ENCODE data around the gene RNF222.

RNF222 gene, protein sequence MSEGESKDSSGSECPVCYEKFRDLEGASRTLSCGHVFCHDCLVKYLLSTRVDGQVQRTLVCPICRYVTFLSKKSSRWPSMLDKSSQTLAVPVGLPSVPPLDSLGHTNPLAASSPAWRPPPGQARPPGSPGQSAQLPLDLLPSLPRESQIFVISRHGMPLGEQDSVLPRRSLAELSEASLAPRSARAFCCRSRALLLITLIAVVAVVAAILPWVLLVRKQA

DNA sequence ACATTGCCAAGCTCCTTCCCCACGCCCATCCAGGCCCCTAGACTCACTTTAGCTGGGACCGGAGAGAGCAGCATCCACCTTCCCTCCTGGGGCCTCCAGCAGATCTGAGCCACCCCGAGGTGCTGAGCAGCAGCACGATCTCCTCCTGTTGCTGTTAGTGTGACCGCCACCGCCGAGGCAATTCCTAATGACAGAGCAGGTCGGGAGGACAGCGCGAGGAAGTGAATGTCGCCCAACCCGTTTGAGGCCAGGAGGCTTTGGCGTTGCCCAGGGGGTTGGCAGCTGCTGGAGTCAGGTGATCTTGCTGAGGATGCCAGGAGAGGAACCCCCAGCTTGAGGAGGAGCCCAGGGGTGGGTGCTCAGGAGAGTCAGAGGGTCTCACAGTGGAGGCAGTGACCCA lies at the start of gene RNF222:
TSS of gene RNF222 (minus strand) at position 192 of the 400 bp plus-strand sequence. CDS start 4,366 bp downstream, outside the sequence.
- no peak for DNase-seq (ENCODE audit: extremely low read depth in 1 of 2, low read depth in 1 of 2)

DNA sequence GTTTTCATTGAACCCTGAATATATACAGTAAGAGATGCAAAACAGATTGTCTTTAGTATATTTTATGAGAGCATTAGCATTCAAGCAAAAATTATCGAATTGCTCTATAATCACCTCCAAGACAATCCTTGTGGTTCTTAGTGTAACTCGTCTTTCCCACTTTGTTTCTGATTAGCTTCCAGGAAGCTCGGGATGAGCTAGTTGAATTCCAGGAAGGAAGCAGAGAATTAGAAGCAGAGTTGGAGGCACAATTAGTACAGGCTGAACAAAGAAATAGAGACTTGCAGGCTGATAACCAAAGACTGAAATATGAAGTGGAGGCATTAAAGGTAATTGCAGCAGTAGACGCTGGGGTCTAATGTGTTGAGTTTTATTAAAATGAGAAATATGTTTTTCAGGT lies 47.9 kb upstream of the RNF222 start:
- DNase-seq (ENCODE audit: extremely low read depth in 1 of 2, low read depth in 1 of 2): no peak

DNA sequence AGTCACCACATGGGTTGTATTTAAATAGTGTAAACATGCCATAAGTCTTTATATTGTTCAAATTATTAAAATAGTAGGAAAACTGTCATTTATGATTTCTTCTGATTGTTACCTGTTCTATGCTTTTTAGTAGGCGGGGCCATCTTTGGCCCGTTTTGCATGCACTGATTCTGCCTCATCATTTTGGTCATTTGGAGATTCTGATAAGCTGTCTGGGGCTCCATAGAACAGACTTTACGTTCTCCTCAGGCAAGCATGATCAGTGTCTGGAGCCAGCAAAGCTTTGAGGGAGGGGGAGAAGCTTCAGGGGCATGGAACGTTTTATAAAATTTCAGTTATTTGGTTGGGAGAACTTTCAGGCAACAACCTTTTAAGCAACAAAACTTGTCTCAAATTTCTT lies 46.9 kb upstream of the RNF222 start:
- DNase-seq (ENCODE audit: extremely low read depth in 1 of 2, low read depth in 1 of 2): no peak

DNA sequence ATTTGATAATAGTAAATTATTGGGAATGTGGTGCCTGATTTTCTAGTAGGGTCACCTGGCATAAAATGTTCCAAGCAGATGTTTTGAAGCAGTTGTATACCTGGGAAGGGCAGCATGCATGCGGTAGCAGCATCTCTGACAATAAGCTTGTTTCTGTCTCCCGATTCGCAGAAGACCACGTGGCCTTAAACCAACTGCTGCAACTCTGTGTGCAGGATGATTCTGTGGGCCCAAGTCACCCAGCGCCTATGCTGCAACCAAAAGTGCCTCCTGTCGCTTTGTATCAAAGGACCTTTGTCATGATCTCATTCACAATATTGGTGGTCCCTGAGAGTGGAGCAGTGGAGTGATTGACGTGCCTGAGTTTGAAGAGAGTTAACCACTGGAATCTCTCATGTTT lies 46.1 kb upstream of the RNF222 start:
- no peak for DNase-seq (ENCODE audit: extremely low read depth in 1 of 2, low read depth in 1 of 2)

DNA sequence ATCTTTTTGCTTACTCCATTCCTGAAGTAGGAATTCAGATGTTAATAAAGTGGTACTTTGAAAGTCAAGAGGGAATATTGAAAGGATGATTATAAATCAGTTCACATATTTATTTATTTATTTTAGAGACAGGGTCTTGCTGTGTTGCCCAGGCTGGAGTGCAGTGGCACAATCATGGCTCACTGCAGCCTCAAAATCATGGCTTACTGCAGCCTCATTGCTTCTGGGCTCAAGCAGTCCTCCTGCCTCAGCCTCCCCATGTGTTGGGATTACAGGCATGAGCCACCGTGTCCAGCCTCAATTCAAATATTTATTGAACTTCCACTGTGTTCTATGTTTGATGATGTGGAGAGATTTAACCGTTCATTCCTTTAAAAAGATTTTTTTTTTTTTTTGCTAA lies 44.7 kb upstream of the RNF222 start:
- no peak for DNase-seq (ENCODE audit: extremely low read depth in 1 of 2, low read depth in 1 of 2)

DNA sequence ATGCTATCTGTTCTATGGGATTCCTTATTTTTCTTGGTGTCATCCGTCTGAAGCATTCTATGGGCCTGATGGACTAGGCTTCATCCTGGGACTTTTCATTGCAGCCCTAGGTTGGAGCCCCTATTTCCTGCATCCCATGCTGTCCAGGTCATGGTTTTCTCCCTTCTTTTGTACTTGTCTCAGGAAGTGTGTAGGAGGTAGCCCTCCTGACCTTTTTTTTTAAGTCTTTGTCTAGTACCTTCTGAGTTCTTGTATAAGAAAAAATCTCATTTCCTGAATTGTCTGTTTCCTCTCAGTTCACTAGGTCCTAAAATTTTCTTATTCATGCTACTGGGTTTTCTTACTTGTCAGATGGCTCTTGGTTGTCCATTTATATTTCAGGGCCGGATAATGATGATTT lies 44.1 kb upstream of the RNF222 start:
- no peak for DNase-seq (ENCODE audit: extremely low read depth in 1 of 2, low read depth in 1 of 2)

DNA sequence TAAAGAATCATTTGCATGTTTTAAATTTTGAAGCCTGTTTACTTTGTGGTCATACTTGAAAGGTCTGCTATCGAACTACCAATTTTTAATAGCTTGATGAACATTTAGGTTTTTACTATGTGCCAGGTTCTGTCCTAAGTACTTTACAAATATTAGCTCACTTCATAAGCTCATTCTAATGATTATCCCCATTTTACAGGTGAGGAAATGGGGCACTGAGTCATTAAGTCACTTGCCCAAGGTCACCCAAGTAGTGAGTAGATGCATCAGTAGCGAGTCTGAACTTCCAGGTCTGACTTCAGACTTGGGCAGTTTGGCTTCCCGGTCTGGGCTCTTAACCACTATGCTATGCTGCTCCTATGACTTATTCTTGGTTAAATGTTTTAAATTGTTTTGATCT lies 42.1 kb upstream of the RNF222 start:
- no peak for DNase-seq (ENCODE audit: extremely low read depth in 1 of 2, low read depth in 1 of 2)

DNA sequence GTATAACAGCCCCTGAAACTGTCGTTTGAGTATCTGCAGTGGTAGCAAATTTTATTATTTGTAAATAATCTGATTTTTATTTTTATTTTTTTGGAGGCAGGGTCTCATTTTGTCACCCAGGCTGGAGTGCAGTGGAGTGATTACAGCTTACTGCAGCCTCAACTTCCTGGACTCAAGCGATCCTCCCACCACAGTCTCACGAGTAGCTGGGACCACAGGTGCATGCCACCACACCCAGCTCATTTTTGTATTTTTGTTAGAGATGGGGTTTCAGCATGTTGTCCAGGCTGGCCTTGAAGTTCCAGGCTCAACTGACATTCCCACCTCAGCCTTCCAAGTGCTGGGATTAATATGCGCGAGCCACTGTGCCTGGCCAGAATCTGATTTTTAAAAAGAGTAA lies 40.8 kb upstream of the RNF222 start:
- DNase-seq (ENCODE audit: extremely low read depth in 1 of 2, low read depth in 1 of 2): no peak

DNA sequence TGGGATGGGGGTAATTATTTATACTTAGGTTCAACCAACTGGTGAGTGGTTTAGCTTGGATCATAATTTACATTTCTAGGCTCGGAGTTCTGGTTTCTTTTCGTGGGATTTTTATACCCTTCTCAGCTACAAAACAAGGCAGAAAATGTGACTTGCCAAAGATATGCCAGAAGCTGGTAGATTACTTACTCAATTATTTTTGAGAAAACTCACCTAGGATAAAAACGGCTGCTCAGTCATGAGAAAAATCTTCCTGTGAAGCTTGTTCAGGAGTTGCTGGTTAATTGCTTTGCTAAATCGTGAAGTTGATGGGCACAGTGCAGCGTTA lies 39.2 kb upstream of the RNF222 start:
- no peak for DNase-seq (ENCODE audit: extremely low read depth in 1 of 2, low read depth in 1 of 2)

DNA sequence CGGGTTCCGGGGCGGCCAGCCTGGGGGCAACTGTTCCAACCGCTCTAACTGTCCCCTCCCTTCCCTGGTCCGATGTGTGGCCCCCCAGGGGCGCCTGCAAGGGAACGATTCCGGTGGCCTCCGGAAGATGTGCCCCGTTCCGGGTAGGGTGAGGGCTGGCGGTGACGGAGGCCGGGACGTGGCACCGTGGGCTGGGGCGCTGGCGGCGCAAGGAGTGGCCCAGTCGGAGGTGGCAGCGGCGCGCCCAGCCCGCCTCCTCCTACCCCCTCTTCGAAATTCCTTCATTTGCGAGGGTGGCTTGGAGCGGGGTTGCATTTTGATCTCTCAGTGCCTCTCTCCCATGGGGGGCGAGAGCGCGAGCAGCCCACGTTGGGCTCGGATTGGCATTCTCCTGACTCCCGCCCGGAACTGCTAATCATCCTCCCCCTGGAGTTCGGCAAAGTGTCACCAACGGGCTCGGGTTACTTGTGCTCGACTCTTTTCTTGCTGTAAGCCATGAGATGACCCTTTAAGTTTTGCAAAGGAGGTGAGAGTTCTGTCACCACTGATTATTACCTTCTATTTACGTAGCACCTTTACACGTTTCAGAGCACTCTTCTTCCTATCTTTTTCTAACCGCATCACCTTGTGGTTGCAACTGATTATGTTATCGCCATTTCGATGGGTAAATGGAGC lies 38.7 kb upstream of the RNF222 start:
- peak in 1 of 2 donors; percentile 40 for DNase-seq (ENCODE audit: extremely low read depth in 1 of 2, low read depth in 1 of 2)

DNA sequence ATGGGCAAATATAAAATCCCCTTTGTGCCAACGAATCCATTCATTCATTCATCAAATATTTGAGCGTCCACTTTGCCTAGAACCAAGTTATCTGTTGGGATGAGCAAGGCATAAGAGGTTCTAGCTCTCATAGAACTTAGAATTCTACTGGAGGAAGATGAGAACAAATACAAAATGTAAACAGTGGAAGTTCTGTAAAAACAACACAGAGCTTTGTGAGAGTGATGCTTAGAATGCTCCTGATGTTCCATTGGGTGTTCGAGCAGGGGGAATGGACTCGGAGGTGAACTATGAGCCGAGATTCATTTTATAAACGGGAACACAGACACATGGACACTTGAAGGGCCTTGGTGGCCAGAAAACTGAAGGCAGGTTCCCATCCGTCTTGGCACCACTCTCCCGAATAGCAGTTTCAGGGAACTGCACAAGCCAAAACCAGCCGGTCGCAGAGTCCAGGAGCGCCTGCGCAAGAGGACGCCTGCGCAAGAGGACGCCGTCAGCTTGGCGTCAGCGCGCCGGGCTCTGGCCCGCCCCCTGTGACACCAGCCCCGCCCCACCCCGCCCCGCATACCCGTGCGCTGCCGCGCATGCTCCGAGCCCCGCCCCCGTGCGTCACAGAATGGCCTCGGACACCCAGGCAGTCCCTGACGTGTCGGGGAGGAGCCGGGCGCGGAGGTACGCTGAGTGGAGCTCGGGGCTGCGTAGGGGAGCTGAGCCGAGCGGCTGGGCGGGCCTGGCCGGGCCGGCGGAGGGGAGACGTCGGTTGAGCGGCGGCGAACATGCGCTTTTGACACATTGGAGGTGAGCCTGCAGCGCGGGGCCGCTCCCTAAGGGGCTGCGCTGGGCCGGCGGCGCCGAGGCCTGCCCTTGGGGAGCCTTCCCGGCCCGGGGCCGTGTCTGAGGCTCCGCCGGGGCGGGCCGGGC lies 37.9 kb upstream of the RNF222 start, which contains the start of gene NDEL1:
TSS of gene NDEL1 (plus strand) at position 640 of the 924 bp plus-strand sequence. CDS start 8,388 bp downstream, outside the sequence.
- peak; percentile 97 to 100 for DNase-seq (ENCODE audit: extremely low read depth in 1 of 2, low read depth in 1 of 2)

DNA sequence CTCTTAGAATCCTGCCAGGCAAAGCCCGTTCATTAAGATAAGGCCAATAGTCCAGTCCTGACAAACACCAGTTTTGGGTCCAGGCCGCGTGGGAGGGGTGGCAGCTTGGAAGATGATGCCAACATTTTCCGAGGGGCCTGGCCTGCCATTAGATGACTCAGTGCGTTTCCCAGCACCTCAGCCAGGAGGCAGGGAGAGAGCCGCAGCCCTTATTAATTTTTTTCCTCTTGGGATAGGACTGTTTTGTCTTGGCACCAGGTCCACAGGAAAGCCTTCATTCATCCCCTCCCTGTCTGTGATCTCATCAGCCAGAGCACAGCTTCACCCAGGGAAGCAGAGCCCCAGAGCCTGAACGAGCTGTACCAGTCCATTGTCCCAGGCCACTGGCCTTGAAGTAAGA lies 33.3 kb upstream of the RNF222 start:
- no peak for DNase-seq (ENCODE audit: extremely low read depth in 1 of 2, low read depth in 1 of 2)

DNA sequence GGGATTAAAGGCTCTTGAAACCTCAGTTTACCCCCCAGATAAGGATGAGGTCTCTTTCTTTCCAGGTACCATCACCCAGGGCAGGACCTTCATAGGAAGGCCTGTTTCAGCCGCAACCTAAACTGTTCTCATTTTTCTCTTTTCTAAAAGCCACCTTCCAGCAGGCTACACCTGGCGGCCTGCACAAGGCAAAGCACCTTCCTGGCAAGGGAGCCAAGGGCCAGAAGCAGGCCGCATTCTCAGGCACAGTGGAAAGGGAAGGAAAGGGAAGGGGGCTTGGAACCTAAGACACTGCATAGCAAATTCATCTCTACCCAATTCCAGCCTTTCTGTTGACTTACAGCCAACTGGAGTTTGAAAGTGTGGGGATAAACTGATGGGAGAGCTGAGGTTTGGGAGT lies 29.2 kb upstream of the RNF222 start:
- DNase-seq (ENCODE audit: extremely low read depth in 1 of 2, low read depth in 1 of 2): no peak

DNA sequence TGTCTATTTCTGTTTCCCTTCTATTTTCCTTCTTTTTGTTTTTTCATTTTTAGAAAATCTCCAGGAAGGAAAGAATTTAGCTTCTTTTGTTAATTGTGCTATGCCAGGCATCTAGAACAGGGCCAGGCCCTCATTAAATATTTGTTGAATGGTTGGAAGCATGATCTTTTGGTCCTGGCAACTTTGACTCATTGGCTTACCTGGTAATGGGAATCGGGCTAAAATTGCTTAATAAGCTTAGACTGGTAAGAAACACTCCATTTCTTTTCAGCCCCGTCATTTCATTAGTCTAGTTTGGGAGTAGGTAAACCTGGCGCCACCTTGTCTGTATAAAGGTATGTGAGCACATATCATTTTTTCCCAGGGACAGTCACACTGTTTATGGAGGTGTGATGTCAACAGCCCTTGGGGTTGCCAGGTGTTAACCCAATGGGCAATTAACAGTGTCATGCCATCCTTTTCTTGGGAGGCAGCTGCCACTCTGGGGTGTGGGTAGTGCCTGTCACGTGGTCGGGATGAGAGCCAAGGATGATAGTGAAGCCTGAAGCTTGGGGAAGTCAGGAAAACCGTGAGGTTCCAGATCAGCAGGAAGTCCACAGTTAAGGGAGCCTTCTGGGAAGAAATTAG lies 28.6 kb upstream of the RNF222 start:
- no peak for DNase-seq (ENCODE audit: extremely low read depth in 1 of 2, low read depth in 1 of 2)

DNA sequence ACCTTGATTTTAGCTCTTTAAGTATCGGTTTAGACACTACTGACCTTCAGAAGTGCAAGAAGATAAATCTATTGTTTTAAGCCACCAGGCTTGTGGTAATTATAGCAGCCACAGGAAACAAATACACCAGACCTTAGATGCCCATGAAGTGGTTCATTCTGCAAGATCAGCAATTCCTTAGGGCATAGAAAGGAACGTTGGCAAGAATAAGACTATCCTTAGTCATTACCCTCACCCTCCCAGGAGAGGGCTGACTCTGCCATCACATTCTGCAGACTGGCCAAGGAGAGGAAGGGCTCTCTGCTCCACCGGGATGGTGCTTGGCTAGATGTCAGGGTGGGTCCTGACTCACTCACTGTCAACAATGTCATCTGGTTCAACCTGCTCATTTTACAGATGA lies 23.9 kb upstream of the RNF222 start:
- DNase-seq (ENCODE audit: extremely low read depth in 1 of 2, low read depth in 1 of 2): no peak

DNA sequence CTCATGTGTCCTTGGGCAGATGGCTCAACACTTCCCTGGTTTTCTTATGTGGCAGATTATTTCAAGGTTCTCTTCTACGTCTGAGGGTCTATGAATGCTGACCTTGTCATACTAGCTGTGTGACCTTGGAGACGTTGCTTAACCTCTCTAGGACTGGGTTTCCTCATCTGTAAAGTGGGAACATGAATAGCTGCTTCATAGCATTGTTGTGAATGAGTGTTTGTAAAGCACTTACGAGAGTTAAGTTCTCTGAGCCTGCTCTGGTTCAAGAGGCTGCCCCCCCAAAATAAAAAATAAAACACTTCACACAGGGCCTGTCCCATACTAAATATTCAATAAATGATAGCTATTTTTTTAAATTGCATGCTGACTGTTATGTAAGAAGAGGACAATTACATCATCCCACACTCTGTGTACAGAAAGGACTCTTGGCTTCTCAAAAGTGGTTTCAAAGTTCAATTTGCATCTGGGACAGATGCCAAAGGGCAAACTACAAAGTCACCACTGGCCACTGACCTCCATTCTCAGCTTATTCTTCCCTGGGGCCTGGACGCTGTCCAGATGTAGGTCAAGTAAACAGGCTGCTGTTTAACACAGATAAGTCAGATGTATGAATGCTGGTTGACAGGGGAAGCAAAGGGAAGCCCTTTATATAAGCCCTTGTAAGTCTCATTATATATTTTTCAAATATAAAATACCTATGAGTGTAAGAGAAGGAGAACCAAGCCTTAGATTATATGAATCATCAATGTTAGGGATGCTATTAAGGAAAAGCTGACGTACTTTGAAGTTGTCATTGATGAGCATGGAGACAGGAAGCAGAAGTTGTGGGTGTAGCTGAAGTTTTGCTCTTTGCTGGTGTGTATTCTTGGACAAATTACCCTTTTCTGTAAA lies 22.7 kb upstream of the RNF222 start:
- no peak for DNase-seq (ENCODE audit: extremely low read depth in 1 of 2, low read depth in 1 of 2)

DNA sequence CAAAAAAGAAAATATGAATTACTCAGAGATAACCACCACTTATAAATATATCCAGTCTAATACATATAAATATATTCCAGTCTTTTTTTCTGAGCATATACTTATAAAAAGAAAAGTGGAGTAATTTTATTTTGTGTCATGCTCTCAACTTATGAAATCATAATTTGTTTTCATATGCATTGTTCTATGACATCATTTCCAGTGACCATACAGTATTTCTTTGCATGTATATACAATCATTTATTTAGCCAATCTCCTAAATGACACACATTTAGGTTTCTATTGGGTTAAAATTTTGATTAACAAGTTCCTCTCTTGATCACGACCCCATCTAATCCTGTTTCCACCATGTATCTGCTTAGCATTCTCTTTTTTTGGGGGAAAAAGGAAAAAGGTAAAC lies 21.7 kb upstream of the RNF222 start:
- no peak for DNase-seq (ENCODE audit: extremely low read depth in 1 of 2, low read depth in 1 of 2)

DNA sequence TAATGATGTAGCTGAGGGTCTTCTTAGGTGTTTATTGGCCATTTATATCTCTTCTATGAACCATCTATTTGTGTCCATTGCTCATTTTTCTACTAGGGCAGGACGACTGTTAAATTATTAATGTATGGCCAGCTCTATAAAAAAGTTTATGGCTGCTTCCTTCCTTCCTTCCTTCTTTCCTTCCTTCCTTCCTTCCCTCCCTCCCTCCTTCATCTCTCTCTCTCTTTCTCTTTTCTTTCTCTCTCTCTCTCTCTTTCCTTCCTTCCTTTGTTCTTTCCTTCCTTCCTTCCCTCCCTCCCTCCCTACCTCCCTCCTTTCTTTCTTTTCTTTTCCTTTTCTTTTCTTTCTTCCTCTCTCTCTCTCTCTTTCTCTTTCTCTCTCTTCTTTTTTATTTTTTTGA lies 20.8 kb upstream of the RNF222 start:
- no peak for DNase-seq (ENCODE audit: extremely low read depth in 1 of 2, low read depth in 1 of 2)

DNA sequence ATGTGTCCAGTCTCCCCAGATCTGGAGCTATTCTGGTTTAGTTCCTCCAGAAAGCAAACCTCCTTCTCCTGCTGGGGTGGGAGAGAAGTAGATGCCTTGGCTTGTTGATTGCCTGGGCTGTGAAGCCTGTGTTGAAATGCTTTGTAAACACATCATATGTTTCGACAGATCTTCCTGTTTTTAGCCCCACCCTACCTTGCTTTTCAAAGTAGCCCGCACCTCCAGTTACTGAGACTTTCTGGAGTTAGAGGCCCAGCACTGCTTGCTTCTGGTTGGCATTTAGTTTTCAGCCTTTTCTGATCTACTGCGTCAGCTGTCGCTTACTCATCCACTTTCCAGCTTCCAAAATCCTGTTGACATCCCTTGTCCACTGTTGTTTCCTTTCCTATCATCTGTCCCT lies 20.2 kb upstream of the RNF222 start:
- DNase-seq (ENCODE audit: extremely low read depth in 1 of 2, low read depth in 1 of 2): no peak

DNA sequence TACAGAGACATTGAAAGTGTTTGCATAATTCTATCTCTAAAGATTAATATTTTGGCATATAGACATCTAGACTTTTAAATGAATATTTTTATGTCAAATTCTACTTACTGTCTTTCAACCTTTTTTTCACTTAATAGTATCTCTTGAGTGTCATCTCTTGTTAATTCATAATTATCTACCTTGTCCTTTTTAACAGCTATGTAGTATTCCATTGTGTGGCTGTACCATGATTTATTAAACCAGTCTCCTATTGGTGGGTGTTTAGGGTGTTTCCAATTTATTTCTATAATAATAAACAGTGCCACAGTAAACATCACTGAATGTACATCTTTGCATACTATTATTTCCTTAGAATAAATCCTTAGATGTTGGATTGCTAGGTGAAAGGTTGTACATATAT lies 16.3 kb upstream of the RNF222 start:
- no peak for DNase-seq (ENCODE audit: extremely low read depth in 1 of 2, low read depth in 1 of 2)
